Neural cell (in vitro differentiated cells): ENCODE measurements around the gene NOTUM.

ENCODE experiments used
- EP300 ChIP-seq: fragments of 450-650 bp; conservative IDR thresholded peaks from 2 replicates; pipeline ENCODE4 v1.6.1; 2014; ENCODE audit warnings: antibody characterized with exemption, mild to moderate bottlenecking, moderate library complexity; ENCODE audit not compliant: poor library complexity, severe bottlenecking
- EZH2 ChIP-seq: fragments of 200-600, 300-800 bp; shearing (Covaris generic), sonication (generic); IDR thresholded peaks from 2 replicates; pipeline ENCODE4 v1.6.1; 2014; ENCODE audit warnings: antibody characterized with exemption, low read length, borderline replicate concordance, mild to moderate bottlenecking; ENCODE audit not compliant: insufficient read depth, poor library complexity, severe bottlenecking
- MXI1 ChIP-seq: fragments of 450-650 bp; conservative IDR thresholded peaks from 2 replicates; pipeline ENCODE4 v1.6.1; 2014; ENCODE audit warnings: antibody characterized with exemption, mild to moderate bottlenecking; ENCODE audit not compliant: poor library complexity, severe bottlenecking
- POLR2AphosphoS5 ChIP-seq: IDR thresholded peaks from 2 replicates; pipeline ENCODE4 v1.6.1; 2012
- SMC3 ChIP-seq: fragments of 450-650 bp; conservative IDR thresholded peaks from 2 replicates; pipeline ENCODE4 v1.6.1; 2014; ENCODE audit warnings: antibody characterized with exemption, mild to moderate bottlenecking, moderate library complexity; ENCODE audit not compliant: poor library complexity
- TAF1 ChIP-seq: IDR thresholded peaks from 2 replicates; pipeline ENCODE4 v1.6.1; 2012; ENCODE audit warnings: low read depth
- TF ChIP-seq, protein P1 (sequence below): fragments of 450-650 bp; IDR thresholded peaks from 2 replicates; pipeline ENCODE4 v1.5.1; 2014; ENCODE audit warnings: antibody characterized with exemption, mild to moderate bottlenecking, moderate library complexity; ENCODE audit not compliant: poor library complexity, severe bottlenecking

DNA sequence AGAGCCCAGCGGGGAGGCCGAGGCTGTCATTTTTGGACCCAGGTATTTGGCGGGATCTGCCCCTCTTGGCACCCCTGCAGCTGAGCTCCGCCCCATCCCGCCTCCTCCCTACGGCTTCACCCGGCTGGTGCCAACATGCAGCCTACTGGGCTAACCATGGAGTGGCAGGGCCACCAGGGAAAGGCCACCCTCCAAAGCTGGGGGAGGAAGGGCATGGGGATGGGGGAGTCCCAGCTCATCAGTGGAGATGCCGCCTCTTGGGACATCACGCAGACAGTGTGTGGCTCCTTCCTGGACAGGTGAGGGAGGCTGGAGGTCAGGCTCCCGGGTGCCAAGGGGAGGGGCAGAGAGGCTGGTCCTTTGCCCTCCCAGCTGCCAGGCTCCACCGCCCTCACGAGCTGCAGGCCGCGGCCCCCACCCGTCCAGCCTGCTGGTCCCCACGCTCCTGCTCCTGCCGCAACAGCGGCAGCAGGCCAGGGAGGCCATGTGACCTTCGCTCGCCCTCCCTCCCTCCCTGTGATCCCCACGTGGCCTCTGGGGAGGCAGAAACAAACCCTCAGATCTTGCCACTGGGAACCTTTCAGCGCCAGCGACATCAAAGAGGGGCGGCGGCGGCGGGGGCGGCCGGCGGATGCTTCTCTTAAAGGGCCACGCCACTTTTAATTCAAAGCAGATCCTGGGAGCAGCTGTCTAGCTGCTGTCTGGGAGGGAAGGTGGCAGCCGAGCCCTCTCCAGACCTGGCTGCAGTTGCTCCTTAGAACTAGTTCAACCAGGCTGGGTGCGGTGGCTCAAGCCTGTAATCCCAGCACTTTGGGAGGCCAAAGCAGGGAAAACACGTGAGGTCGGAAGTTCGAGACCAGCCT is 6.8 kb upstream of the NOTUM start:
- TF ChIP-seq POLR2AphosphoS5: no peak
- TF ChIP-seq TAF1: no peak
- TF ChIP-seq, protein P1, sequence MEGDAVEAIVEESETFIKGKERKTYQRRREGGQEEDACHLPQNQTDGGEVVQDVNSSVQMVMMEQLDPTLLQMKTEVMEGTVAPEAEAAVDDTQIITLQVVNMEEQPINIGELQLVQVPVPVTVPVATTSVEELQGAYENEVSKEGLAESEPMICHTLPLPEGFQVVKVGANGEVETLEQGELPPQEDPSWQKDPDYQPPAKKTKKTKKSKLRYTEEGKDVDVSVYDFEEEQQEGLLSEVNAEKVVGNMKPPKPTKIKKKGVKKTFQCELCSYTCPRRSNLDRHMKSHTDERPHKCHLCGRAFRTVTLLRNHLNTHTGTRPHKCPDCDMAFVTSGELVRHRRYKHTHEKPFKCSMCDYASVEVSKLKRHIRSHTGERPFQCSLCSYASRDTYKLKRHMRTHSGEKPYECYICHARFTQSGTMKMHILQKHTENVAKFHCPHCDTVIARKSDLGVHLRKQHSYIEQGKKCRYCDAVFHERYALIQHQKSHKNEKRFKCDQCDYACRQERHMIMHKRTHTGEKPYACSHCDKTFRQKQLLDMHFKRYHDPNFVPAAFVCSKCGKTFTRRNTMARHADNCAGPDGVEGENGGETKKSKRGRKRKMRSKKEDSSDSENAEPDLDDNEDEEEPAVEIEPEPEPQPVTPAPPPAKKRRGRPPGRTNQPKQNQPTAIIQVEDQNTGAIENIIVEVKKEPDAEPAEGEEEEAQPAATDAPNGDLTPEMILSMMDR: no peak
- no peak for TF ChIP-seq SMC3
- TF ChIP-seq MXI1: no peak
- no peak for TF ChIP-seq EP300
- TF ChIP-seq EZH2: no peak
